ENCODE measurements around the gene AAK1.

The AAK1 gene

GRCh38 chr2:69529480-69529879 is 114.1 kb downstream of the AAK1 start:
- no peaks in the 10 kb centered on the region for H3K27me3 ChIP-seq (ENCODE audit: control insufficient read depth, insufficient read depth, low read length)
- H3K9ac ChIP-seq (ENCODE audit: low read length), result no peak overlapping the region
- peaks cover 14% of the 10 kb centered on the region for H3K36me3 ChIP-seq (ENCODE audit: control insufficient read depth, insufficient read depth, low read length)
- H3K4me3 ChIP-seq (ENCODE audit: low read length), result no peak overlapping the region
- no peaks in the 10 kb centered on the region for H3K4me1 ChIP-seq (ENCODE audit: control insufficient read depth, insufficient read depth, low read length)
- H3K27ac ChIP-seq (ENCODE audit: low read depth, low read length), result no peak overlapping the region

GRCh38 chr2:69525261-69525660 is 118.3 kb downstream of the AAK1 start:
- Histone ChIP-seq H3K27ac (ENCODE audit: low read depth, low read length) (no peak overlapping the region), H3K36me3 (ENCODE audit: control insufficient read depth, insufficient read depth, low read length) (peaks cover 20% of the 10 kb centered on the region), H3K4me1 (ENCODE audit: control insufficient read depth, insufficient read depth, low read length) (no peaks in the 10 kb centered on the region), H3K9ac (ENCODE audit: low read length) (no peak overlapping the region), H3K4me3 (ENCODE audit: low read length) (no peak overlapping the region), H3K27me3 (ENCODE audit: control insufficient read depth, insufficient read depth, low read length) (no peaks in the 10 kb centered on the region)

GRCh38 chr2:69524799-69525198 is 118.7 kb downstream of the AAK1 start:
- H3K36me3 ChIP-seq (ENCODE audit: control insufficient read depth, insufficient read depth, low read length), result peaks cover 20% of the 10 kb centered on the region

GRCh38 chr2:69521747-69522146 is 121.8 kb downstream of the AAK1 start:
- H3K9ac ChIP-seq (ENCODE audit: low read length), result no peak overlapping the region
- H3K4me1 ChIP-seq (ENCODE audit: control insufficient read depth, insufficient read depth, low read length), result no peaks in the 10 kb centered on the region
- no peak overlapping the region for H3K27ac ChIP-seq (ENCODE audit: low read depth, low read length)
- H3K36me3 ChIP-seq (ENCODE audit: control insufficient read depth, insufficient read depth, low read length), result peaks cover 17% of the 10 kb centered on the region
- H3K4me3 ChIP-seq (ENCODE audit: low read length), result no peak overlapping the region
- H3K27me3 ChIP-seq (ENCODE audit: control insufficient read depth, insufficient read depth, low read length), result no peaks in the 10 kb centered on the region

More at GRCh38 chr2:69524799-69525198, 118.7 kb downstream of the AAK1 start:
- Histone ChIP-seq H3K27ac (ENCODE audit: low read depth, low read length) (no peak overlapping the region), H3K27me3 (ENCODE audit: control insufficient read depth, insufficient read depth, low read length) (no peaks in the 10 kb centered on the region), H3K4me3 (ENCODE audit: low read length) (no peak overlapping the region), H3K4me1 (ENCODE audit: control insufficient read depth, insufficient read depth, low read length) (no peaks in the 10 kb centered on the region), H3K9ac (ENCODE audit: low read length) (no peak overlapping the region)

GRCh38 chr2:69518841-69519240 is 124.7 kb downstream of the AAK1 start:
- H3K36me3 ChIP-seq (ENCODE audit: control insufficient read depth, insufficient read depth, low read length), result peaks cover 11% of the 10 kb centered on the region
- no peaks in the 10 kb centered on the region for H3K4me1 ChIP-seq (ENCODE audit: control insufficient read depth, insufficient read depth, low read length)
- no peaks in the 10 kb centered on the region for H3K27me3 ChIP-seq (ENCODE audit: control insufficient read depth, insufficient read depth, low read length)
- H3K27ac ChIP-seq (ENCODE audit: low read depth, low read length), result no peak overlapping the region
- H3K4me3 ChIP-seq (ENCODE audit: low read length), result no peak overlapping the region
- H3K9ac ChIP-seq (ENCODE audit: low read length), result no peak overlapping the region

GRCh38 chr2:69517410-69517809 is 126.1 kb downstream of the AAK1 start:
- no peak overlapping the region for H3K4me3 ChIP-seq (ENCODE audit: low read length)
- H3K36me3 ChIP-seq (ENCODE audit: control insufficient read depth, insufficient read depth, low read length), result peaks cover 17% of the 10 kb centered on the region
- H3K4me1 ChIP-seq (ENCODE audit: control insufficient read depth, insufficient read depth, low read length), result no peaks in the 10 kb centered on the region
- H3K27ac ChIP-seq (ENCODE audit: low read depth, low read length), result no peak overlapping the region
- H3K27me3 ChIP-seq (ENCODE audit: control insufficient read depth, insufficient read depth, low read length), result no peaks in the 10 kb centered on the region
- no peak overlapping the region for H3K9ac ChIP-seq (ENCODE audit: low read length)

- Histone ChIP-seq H3K36me3 (ENCODE audit: control insufficient read depth, insufficient read depth, low read length) (peaks cover 12% of the 10 kb centered on the region), H3K4me3 (ENCODE audit: low read length) (no peak overlapping the region), H3K27me3 (ENCODE audit: control insufficient read depth, insufficient read depth, low read length) (no peaks in the 10 kb centered on the region), H3K4me1 (ENCODE audit: control insufficient read depth, insufficient read depth, low read length) (no peaks in the 10 kb centered on the region), H3K27ac (ENCODE audit: low read depth, low read length) (no peak overlapping the region), H3K9ac (ENCODE audit: low read length) (no peak overlapping the region)
These were observed 128.7 kb downstream of the AAK1 start for GRCh38 chr2:69514819-69515218.

GRCh38 chr2:69514406-69514805 is 129.1 kb downstream of the AAK1 start:
- H3K27me3 ChIP-seq (ENCODE audit: control insufficient read depth, insufficient read depth, low read length), result no peaks in the 10 kb centered on the region
- H3K4me3 ChIP-seq (ENCODE audit: low read length), result no peak overlapping the region
- no peak overlapping the region for H3K27ac ChIP-seq (ENCODE audit: low read depth, low read length)
- H3K4me1 ChIP-seq (ENCODE audit: control insufficient read depth, insufficient read depth, low read length), result no peaks in the 10 kb centered on the region
- no peak overlapping the region for H3K9ac ChIP-seq (ENCODE audit: low read length)
- peaks cover 12% of the 10 kb centered on the region for H3K36me3 ChIP-seq (ENCODE audit: control insufficient read depth, insufficient read depth, low read length)

- no peak overlapping the region for H3K4me3 ChIP-seq (ENCODE audit: low read length)
- no peaks in the 10 kb centered on the region for H3K4me1 ChIP-seq (ENCODE audit: control insufficient read depth, insufficient read depth, low read length)
- peaks cover 15% of the 10 kb centered on the region for H3K36me3 ChIP-seq (ENCODE audit: control insufficient read depth, insufficient read depth, low read length)
- H3K27me3 ChIP-seq (ENCODE audit: control insufficient read depth, insufficient read depth, low read length), result no peaks in the 10 kb centered on the region
- no peak overlapping the region for H3K9ac ChIP-seq (ENCODE audit: low read length)
- H3K27ac ChIP-seq (ENCODE audit: low read depth, low read length), result no peak overlapping the region
These were observed 131.1 kb downstream of the AAK1 start for GRCh38 chr2:69512446-69512845.

- H3K27me3 ChIP-seq (ENCODE audit: control insufficient read depth, insufficient read depth, low read length), result no peaks in the 10 kb centered on the region
- no peak overlapping the region for H3K27ac ChIP-seq (ENCODE audit: low read depth, low read length)
- no peak overlapping the region for H3K9ac ChIP-seq (ENCODE audit: low read length)
- peaks cover 15% of the 10 kb centered on the region for H3K36me3 ChIP-seq (ENCODE audit: control insufficient read depth, insufficient read depth, low read length)
- no peaks in the 10 kb centered on the region for H3K4me1 ChIP-seq (ENCODE audit: control insufficient read depth, insufficient read depth, low read length)
- H3K4me3 ChIP-seq (ENCODE audit: low read length), result no peak overlapping the region
These were observed 133.3 kb downstream of the AAK1 start for GRCh38 chr2:69510204-69510603.

- H3K36me3 ChIP-seq (ENCODE audit: control insufficient read depth, insufficient read depth, low read length), result peaks cover 15% of the 10 kb centered on the region
- H3K9ac ChIP-seq (ENCODE audit: low read length), result no peak overlapping the region
- no peak overlapping the region for H3K4me3 ChIP-seq (ENCODE audit: low read length)
- H3K27me3 ChIP-seq (ENCODE audit: control insufficient read depth, insufficient read depth, low read length), result no peaks in the 10 kb centered on the region
- no peak overlapping the region for H3K27ac ChIP-seq (ENCODE audit: low read depth, low read length)
- no peaks in the 10 kb centered on the region for H3K4me1 ChIP-seq (ENCODE audit: control insufficient read depth, insufficient read depth, low read length)
These were observed 133.8 kb downstream of the AAK1 start for GRCh38 chr2:69509750-69510140.

- no peaks in the 10 kb centered on the region for H3K4me1 ChIP-seq (ENCODE audit: control insufficient read depth, insufficient read depth, low read length)
- H3K27ac ChIP-seq (ENCODE audit: low read depth, low read length), result no peak overlapping the region
- no peak overlapping the region for H3K4me3 ChIP-seq (ENCODE audit: low read length)
- H3K36me3 ChIP-seq (ENCODE audit: control insufficient read depth, insufficient read depth, low read length), result peaks cover 12% of the 10 kb centered on the region
- H3K27me3 ChIP-seq (ENCODE audit: control insufficient read depth, insufficient read depth, low read length), result no peaks in the 10 kb centered on the region
- H3K9ac ChIP-seq (ENCODE audit: low read length), result no peak overlapping the region
These were observed 134.4 kb downstream of the AAK1 start for GRCh38 chr2:69509011-69509749.

- H3K27me3 ChIP-seq (ENCODE audit: control insufficient read depth, insufficient read depth, low read length), result no peaks in the 10 kb centered on the region
- no peak overlapping the region for H3K4me3 ChIP-seq (ENCODE audit: low read length)
- peaks cover 3% of the 10 kb centered on the region for H3K36me3 ChIP-seq (ENCODE audit: control insufficient read depth, insufficient read depth, low read length)
- H3K4me1 ChIP-seq (ENCODE audit: control insufficient read depth, insufficient read depth, low read length), result no peaks in the 10 kb centered on the region
- no peak overlapping the region for H3K9ac ChIP-seq (ENCODE audit: low read length)
- H3K27ac ChIP-seq (ENCODE audit: low read depth, low read length), result no peak overlapping the region
These were observed 137.8 kb downstream of the AAK1 start for GRCh38 chr2:69505710-69506109.

Data from rectal smooth muscle tissue (tissue), 1 donor.